Sigmoid colon (tissue), 7 donors: ENCODE data around the gene DES. TPM values are rescaled to one million over a fixed set of nuclear protein-coding genes. Genes with fewer than 3 reads are reported as not detected.

ENCODE experiments used
- DNase-seq: peaks from one replicate; pipeline ENCODE4 v3.0.0-alpha.2; 2019
- H3K27ac ChIP-seq, 4 donors: fragments of 200-600 bp; sonication (generic); one replicate each; pipeline ENCODE4 v1.5.1; 2016 to 2019; ENCODE audit warnings: mild to moderate bottlenecking in 1 of 4
- H3K27me3 ChIP-seq, 3 donors: fragments of 200-600 bp; sonication (generic); one replicate each; pipeline ENCODE4 v1.5.1; 2019; ENCODE audit warnings: mild to moderate bottlenecking in 1 of 3
- H3K36me3 ChIP-seq, 4 donors: fragments of 200-600 bp; sonication (generic); one replicate each; pipeline ENCODE4 v1.5.1; 2016 to 2019
- H3K4me1 ChIP-seq, 4 donors: fragments of 200-600 bp; sonication (generic); one replicate each; pipeline ENCODE4 v1.5.1; 2017 to 2019
- H3K4me3 ChIP-seq, 4 donors: fragments of 200-600 bp; sonication (generic); one replicate each; pipeline ENCODE4 v1.5.1; 2017 to 2019; ENCODE audit warnings: mild to moderate bottlenecking in 2 of 4, moderate library complexity in 1 of 4
- H3K9me3 ChIP-seq, 4 donors: fragments of 200-600 bp in 3 of 4; sonication (generic) in 3 of 4; one replicate each; pipeline versions ENCODE4 v1.5.1 to v1.6.1; 2013 to 2019
- CTCF ChIP-seq, 4 experiments: fragments of 450-650 bp in 3 of 4; fragments of 200-600 bp in 1 of 4; IDR thresholded peaks; one replicate each; pipeline ENCODE4 v1.5.1; 2016 to 2019; ENCODE audit warnings: antibody characterized with exemption in 4 of 4, mild to moderate bottlenecking in 3 of 4, moderate library complexity in 2 of 4
- EP300 ChIP-seq, 4 donors: sonication (generic); formaldehyde crosslinking; IDR thresholded peaks; one replicate each; pipeline ENCODE4 v1.6.1; 2017; ENCODE audit warnings: antibody characterized with exemption in 4 of 4
- POLR2A ChIP-seq, 2 donors: fragments of 450-650 bp; IDR thresholded peaks; one replicate each; pipeline ENCODE4 v1.6.1; 2016; ENCODE audit warnings: antibody characterized with exemption in 2 of 2, mild to moderate bottlenecking in 2 of 2, moderate library complexity in 2 of 2
- POLR2AphosphoS5 ChIP-seq, 4 donors: sonication (generic); formaldehyde crosslinking; IDR thresholded peaks; one replicate each; pipeline ENCODE4 v1.6.1; 2017; ENCODE audit warnings: antibody characterized with exemption in 4 of 4
- WGBS, 2 donors: extraction: QIAGEN DNeasy Blood & Tissue Kit; methylation state at CpG; one replicate each; pipeline ENCODE4 v1.1.7; 2013; 5-methylcytosine and 5-hydroxymethylcytosine counted together
- intact Hi-C: fragments of 100-400 bp; cut with DNase I; formaldehyde crosslinking; loops from one replicate; pipeline ENCODE4 v1.15.1; 2023
- polyA plus RNA-seq, 3 donors: library from polyadenylated mRNA; stranded (reverse); fragments of 200-250 nt; gene quantifications; one replicate each; pipeline ENCODE4 v1.2.3, GENCODE V29; 2013
- total RNA-seq, 4 donors: library from RNA; depleted of rRNA; stranded (reverse); fragments of >200 nt; gene quantifications; one replicate each; pipeline ENCODE4 v1.1.0, GENCODE V29; 2016
- donor health status: healthy with polysubstance abuse.
- donor health status: Bipolar disorder and iron deficiency.
- donor health status: healthy.

DES gene
- total and polyA plus RNA-seq, 7 donors: 35.1 to 30,562 (median 7,366) TPM

DNA sequence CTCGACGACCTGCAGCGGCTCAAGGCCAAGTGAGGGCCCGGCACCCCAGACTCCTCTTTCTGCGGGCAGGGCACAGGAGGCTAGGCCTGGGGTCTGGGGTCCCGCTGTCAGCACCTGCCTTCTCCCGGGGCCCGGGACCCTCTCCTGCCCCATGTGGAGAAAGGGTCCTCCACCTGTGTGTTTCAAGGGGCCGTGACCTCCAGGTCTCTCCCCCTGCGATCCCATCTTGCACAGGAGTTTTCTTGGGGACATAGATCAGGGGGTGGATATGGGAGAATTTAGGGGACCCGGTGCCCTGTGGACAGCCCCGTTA is 791 bp downstream of the DES start:
- intact Hi-C loops: no loop called here
- H3K4me1 ChIP-seq: peaks cover 0 to 54% (median 39%) of the 10 kb centered on the region in 4 donors
- H3K9me3 ChIP-seq: no peaks in the 10 kb centered on the region
- peak overlapping the region; percentile 94 to 99 (median 98) for H3K27ac ChIP-seq
- no peak for DNase-seq
- peaks cover 29 to 55% (median 43%) of the 10 kb centered on the region in 4 donors for H3K36me3 ChIP-seq
- peaks cover 0 to 11% (median 0%) of the 10 kb centered on the region in 3 donors for H3K27me3 ChIP-seq
- 38 to 45% methylated on average over 12 of the region's 12 CpGs for WGBS, 2 donors
- peak overlapping the region; percentile 60 to 93 (median 83) for H3K4me3 ChIP-seq
- peak in 1 of 2 donors; percentile 11 for TF ChIP-seq POLR2A (IDR thresholded peaks at IDR 0.05)
- TF ChIP-seq POLR2AphosphoS5 (IDR thresholded peaks at IDR 0.05): peak in 1 of 4 donors; percentile 61
- TF ChIP-seq CTCF (IDR thresholded peaks at IDR 0.05): no peak

GRCh38 chr2:219419331-219420197 is 1.4 kb downstream of the DES start:
- TF ChIP-seq POLR2AphosphoS5 (IDR thresholded peaks at IDR 0.05) (peak; percentile 44 to 86 (median 68)), CTCF (IDR thresholded peaks at IDR 0.05) (no peak), EP300 (IDR thresholded peaks at IDR 0.05) (no peak), POLR2A (IDR thresholded peaks at IDR 0.05) (peak in 1 of 2 donors; percentile 10)
- peaks cover 0 to 11% (median 0%) of the 10 kb centered on the region in 3 donors for H3K27me3 ChIP-seq
- intact Hi-C loops: no loop called here
- DNase-seq: peak; percentile 91
- H3K4me3 ChIP-seq: peak overlapping the region; percentile 60 to 93 (median 83)
- no peaks in the 10 kb centered on the region for H3K9me3 ChIP-seq
- H3K4me1 ChIP-seq: peaks cover 0 to 54% (median 38%) of the 10 kb centered on the region in 4 donors
- H3K36me3 ChIP-seq: peaks cover 29 to 61% (median 48%) of the 10 kb centered on the region in 4 donors
- WGBS, 2 donors: 55 to 65% methylated on average over 9 of the region's 9 CpGs
- peak overlapping the region; percentile 94 to 99 (median 98) for H3K27ac ChIP-seq

DNA sequence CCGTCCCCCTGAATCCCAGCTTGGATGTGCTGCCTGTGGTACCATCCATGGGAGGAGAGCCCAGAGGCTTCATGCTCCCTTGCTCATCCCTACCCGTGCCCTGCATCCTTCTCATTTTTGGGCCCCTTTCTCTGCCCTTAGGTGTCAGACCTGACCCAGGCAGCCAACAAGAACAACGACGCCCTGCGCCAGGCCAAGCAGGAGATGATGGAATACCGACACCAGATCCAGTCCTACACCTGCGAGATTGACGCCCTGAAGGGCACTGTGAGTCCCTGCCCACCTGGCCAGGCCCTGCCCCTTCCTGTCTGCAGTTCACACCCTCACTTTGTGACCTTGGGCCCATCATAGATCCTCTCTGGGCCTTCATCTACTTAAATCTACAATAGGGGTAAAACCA is 2.5 kb downstream of the DES start:
- peaks cover 34 to 72% (median 57%) of the 10 kb centered on the region in 4 donors for H3K36me3 ChIP-seq
- H3K9me3 ChIP-seq: no peaks in the 10 kb centered on the region
- intact Hi-C loops: no loop called here
- WGBS, 2 donors: 78 to 88% methylated on average over 8 of the region's 8 CpGs
- H3K4me3 ChIP-seq: peak overlapping the region; percentile 60 to 93 (median 83)
- peaks cover 0 to 11% (median 0%) of the 10 kb centered on the region in 3 donors for H3K27me3 ChIP-seq
- no peak for DNase-seq
- peak overlapping the region; percentile 94 to 99 (median 98) for H3K27ac ChIP-seq
- TF ChIP-seq POLR2AphosphoS5 (IDR thresholded peaks at IDR 0.05) (peak in 3 of 4 donors; percentile 50 to 60 (median 55)), POLR2A (IDR thresholded peaks at IDR 0.05) (no peak), EP300 (IDR thresholded peaks at IDR 0.05) (no peak), CTCF (IDR thresholded peaks at IDR 0.05) (no peak)
- H3K4me1 ChIP-seq: peaks cover 0 to 54% (median 31%) of the 10 kb centered on the region in 4 donors

DNA sequence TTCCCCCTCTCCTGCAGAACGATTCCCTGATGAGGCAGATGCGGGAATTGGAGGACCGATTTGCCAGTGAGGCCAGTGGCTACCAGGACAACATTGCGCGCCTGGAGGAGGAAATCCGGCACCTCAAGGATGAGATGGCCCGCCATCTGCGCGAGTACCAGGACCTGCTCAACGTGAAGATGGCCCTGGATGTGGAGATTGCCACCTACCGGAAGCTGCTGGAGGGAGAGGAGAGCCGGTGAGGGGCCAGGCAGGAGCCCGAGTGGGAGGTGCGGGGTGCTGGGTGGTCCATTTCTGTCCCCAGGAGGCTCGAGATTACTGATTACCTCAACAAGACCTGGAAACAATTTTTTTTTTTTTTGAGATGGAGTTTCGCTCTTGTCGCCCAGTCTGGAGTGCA is 3.1 kb downstream of the DES start:
- intact Hi-C loops: no loop called here
- peaks cover 0 to 53% (median 26%) of the 10 kb centered on the region in 4 donors for H3K4me1 ChIP-seq
- no peak for DNase-seq
- H3K9me3 ChIP-seq: no peaks in the 10 kb centered on the region
- TF ChIP-seq POLR2A (IDR thresholded peaks at IDR 0.05) (no peak), CTCF (IDR thresholded peaks at IDR 0.05) (peak in 1 of 4 experiments; percentile 10), EP300 (IDR thresholded peaks at IDR 0.05) (no peak), POLR2AphosphoS5 (IDR thresholded peaks at IDR 0.05) (peak; percentile 12 to 78 (median 58))
- H3K4me3 ChIP-seq: peak overlapping the region; percentile 60 to 93 (median 83)
- peak overlapping the region; percentile 94 to 99 (median 98) for H3K27ac ChIP-seq
- H3K27me3 ChIP-seq: peaks cover 0 to 11% (median 0%) of the 10 kb centered on the region in 3 donors
- H3K36me3 ChIP-seq: peaks cover 40 to 78% (median 63%) of the 10 kb centered on the region in 4 donors
- WGBS, 2 donors: 87 to 90% methylated on average over 17 of the region's 17 CpGs
